Measurements from ENCODE around the gene CTNNA1.
"Not testable (repeated sequence)": the region's sequence is repeated elsewhere in the genome, so short reads cannot be mapped to it uniquely, and the experiment has no call there.

Gene CTNNA1

GRCh38 chr5:138726848-138727247 lies 26.4 kb upstream of the CTNNA1 start:
- peaks cover 18% of the 10 kb centered on the region for H3K4me1 ChIP-seq (ENCODE audit: control insufficient read depth, insufficient read depth, low read length)
- no peaks in the 10 kb centered on the region for H3K36me3 ChIP-seq (ENCODE audit: control insufficient read depth, insufficient read depth, low read length)
- H3K9ac ChIP-seq (ENCODE audit: low read depth, low read length) = no peak overlapping the region
- no peaks in the 10 kb centered on the region for H3K9me3 ChIP-seq (ENCODE audit: control insufficient read depth, insufficient read depth, low read length)
- no peak overlapping the region for H3K4me3 ChIP-seq (ENCODE audit: low read depth, low read length)
- H3K27me3 ChIP-seq (ENCODE audit: control insufficient read depth, insufficient read depth, low read length) = no peaks in the 10 kb centered on the region

DNA sequence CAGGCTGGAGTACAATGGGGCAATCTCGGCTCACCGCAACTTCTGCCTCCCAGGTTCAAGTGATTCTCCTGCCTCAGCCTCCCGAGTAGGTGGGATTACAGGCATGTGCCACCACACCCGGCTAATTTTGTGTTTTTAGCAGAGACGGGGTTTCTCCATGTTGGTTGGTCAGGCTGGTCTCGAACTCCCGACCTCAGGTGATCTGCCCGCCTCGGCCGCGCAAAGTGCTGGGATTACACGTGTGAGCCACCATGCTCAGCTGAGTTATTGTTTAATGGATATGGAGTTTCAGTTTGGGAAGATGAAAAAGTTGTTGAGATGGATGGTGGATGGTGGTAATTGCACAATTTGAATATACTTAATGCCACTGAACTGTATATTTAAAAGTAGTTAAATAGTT lies 22.7 kb upstream of the CTNNA1 start:
- not testable (repeated sequence) for H3K4me1 ChIP-seq (ENCODE audit: control insufficient read depth, insufficient read depth, low read length); H3K9me3 ChIP-seq (ENCODE audit: control insufficient read depth, insufficient read depth, low read length); H3K27me3 ChIP-seq (ENCODE audit: control insufficient read depth, insufficient read depth, low read length); H3K9ac ChIP-seq (ENCODE audit: low read depth, low read length); H3K4me3 ChIP-seq (ENCODE audit: low read depth, low read length); H3K36me3 ChIP-seq (ENCODE audit: control insufficient read depth, insufficient read depth, low read length)

DNA sequence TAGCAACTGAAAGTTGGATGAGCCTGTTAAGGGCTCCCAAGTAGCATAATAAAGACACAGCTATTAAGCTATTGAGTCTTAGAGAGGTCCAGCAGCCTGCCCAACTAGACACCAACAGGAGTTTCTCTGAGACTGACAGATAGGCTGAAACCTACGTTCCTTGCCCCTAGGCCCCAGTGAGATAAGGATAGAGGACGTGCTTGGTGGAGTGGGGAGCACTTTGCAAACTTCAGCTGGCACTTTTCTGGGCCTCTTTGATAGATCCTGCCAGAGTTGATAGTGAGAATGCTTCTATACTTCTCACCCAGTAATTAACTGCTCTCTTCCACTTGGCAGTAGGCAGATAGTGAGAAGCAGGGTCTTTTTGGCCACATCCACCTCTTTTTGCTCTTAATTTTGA lies 20.8 kb upstream of the CTNNA1 start:
- no peaks in the 10 kb centered on the region for H3K27me3 ChIP-seq (ENCODE audit: control insufficient read depth, insufficient read depth, low read length)
- no peak overlapping the region for H3K4me3 ChIP-seq (ENCODE audit: low read depth, low read length)
- no peaks in the 10 kb centered on the region for H3K9me3 ChIP-seq (ENCODE audit: control insufficient read depth, insufficient read depth, low read length)
- H3K36me3 ChIP-seq (ENCODE audit: control insufficient read depth, insufficient read depth, low read length) = no peaks in the 10 kb centered on the region
- no peaks in the 10 kb centered on the region for H3K4me1 ChIP-seq (ENCODE audit: control insufficient read depth, insufficient read depth, low read length)
- H3K9ac ChIP-seq (ENCODE audit: low read depth, low read length) = no peak overlapping the region

DNA sequence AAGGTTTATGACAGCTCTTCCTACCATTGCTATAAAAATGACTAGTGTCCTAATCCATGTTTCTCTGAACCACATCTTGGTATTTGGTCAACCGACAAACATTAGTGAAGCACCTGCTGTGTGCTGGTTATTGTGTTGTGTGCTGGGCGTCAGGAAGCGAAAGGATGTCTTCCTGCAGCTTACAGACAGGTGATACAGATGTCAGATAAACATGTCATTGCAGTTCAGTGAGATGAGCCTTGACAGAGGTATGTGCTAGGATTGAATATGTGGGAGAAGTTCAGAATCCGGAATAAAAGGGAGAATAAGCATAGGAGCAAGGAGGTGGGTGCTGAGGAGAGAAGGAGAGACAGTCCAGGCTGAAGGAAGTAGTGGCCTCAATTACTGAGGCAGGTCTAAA lies 20.3 kb upstream of the CTNNA1 start:
- H3K27me3 ChIP-seq (ENCODE audit: control insufficient read depth, insufficient read depth, low read length) = no peaks in the 10 kb centered on the region
- H3K36me3 ChIP-seq (ENCODE audit: control insufficient read depth, insufficient read depth, low read length) = no peaks in the 10 kb centered on the region
- H3K9me3 ChIP-seq (ENCODE audit: control insufficient read depth, insufficient read depth, low read length) = no peaks in the 10 kb centered on the region
- H3K9ac ChIP-seq (ENCODE audit: low read depth, low read length) = no peak overlapping the region
- no peak overlapping the region for H3K4me3 ChIP-seq (ENCODE audit: low read depth, low read length)
- no peaks in the 10 kb centered on the region for H3K4me1 ChIP-seq (ENCODE audit: control insufficient read depth, insufficient read depth, low read length)

DNA sequence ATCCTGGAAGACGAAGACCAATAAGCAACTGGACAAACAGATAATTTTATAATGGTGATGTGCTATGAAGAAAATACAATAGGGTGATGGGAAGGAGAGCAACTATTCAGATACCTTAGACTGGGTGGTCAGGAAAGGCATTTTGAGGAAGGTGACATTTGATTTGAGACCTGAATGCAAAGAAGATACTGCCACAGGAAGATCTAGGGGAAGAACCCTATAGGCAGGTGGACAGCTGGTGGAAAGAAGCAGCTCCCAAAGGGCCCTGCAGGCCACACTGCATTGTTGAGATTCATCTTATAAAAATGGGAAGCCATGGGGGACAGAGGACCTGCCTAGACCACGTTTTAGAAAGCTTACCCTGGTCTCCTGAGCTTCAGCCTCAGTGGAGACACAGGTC lies 19.7 kb upstream of the CTNNA1 start:
- no peaks in the 10 kb centered on the region for H3K4me1 ChIP-seq (ENCODE audit: control insufficient read depth, insufficient read depth, low read length)
- H3K36me3 ChIP-seq (ENCODE audit: control insufficient read depth, insufficient read depth, low read length) = no peaks in the 10 kb centered on the region
- no peaks in the 10 kb centered on the region for H3K27me3 ChIP-seq (ENCODE audit: control insufficient read depth, insufficient read depth, low read length)
- no peak overlapping the region for H3K4me3 ChIP-seq (ENCODE audit: low read depth, low read length)
- no peak overlapping the region for H3K9ac ChIP-seq (ENCODE audit: low read depth, low read length)
- H3K9me3 ChIP-seq (ENCODE audit: control insufficient read depth, insufficient read depth, low read length) = no peaks in the 10 kb centered on the region

DNA sequence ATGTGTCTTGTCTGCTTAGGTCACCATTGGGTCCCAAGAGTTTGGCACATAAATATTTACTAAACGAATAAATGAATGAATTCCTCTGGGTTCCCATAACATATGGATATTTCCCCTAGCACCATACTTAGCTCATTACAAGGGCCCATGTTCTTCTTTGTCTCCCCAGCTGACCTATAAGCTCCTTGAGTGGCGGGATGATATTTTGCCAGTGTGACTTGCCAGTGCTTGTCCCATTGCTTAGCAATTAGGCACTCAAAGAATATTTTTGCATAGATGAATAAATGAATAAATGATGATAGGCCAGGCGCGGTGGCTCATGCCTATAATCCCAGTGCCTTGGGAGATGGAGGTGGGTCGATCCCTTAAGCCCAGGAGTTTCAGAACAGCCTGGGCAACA lies 16.9 kb upstream of the CTNNA1 start:
- Histone ChIP-seq H3K9me3 (ENCODE audit: control insufficient read depth, insufficient read depth, low read length) (no peaks in the 10 kb centered on the region), H3K27me3 (ENCODE audit: control insufficient read depth, insufficient read depth, low read length) (no peaks in the 10 kb centered on the region), H3K36me3 (ENCODE audit: control insufficient read depth, insufficient read depth, low read length) (no peaks in the 10 kb centered on the region), H3K4me1 (ENCODE audit: control insufficient read depth, insufficient read depth, low read length) (no peaks in the 10 kb centered on the region), H3K4me3 (ENCODE audit: low read depth, low read length) (no peak overlapping the region), H3K9ac (ENCODE audit: low read depth, low read length) (no peak overlapping the region)

- H3K9ac ChIP-seq (ENCODE audit: low read depth, low read length) = no peak overlapping the region
- no peaks in the 10 kb centered on the region for H3K36me3 ChIP-seq (ENCODE audit: control insufficient read depth, insufficient read depth, low read length)
- no peak overlapping the region for H3K4me3 ChIP-seq (ENCODE audit: low read depth, low read length)
- no peaks in the 10 kb centered on the region for H3K9me3 ChIP-seq (ENCODE audit: control insufficient read depth, insufficient read depth, low read length)
- H3K27me3 ChIP-seq (ENCODE audit: control insufficient read depth, insufficient read depth, low read length) = no peaks in the 10 kb centered on the region
- H3K4me1 ChIP-seq (ENCODE audit: control insufficient read depth, insufficient read depth, low read length) = no peaks in the 10 kb centered on the region
Measured at GRCh38 chr5:138737494-138738265, 15.5 kb upstream of the CTNNA1 start.

GRCh38 chr5:138738399-138738798 lies 14.8 kb upstream of the CTNNA1 start:
- Histone ChIP-seq H3K4me1 (ENCODE audit: control insufficient read depth, insufficient read depth, low read length) (no peaks in the 10 kb centered on the region), H3K9ac (ENCODE audit: low read depth, low read length) (no peak overlapping the region), H3K36me3 (ENCODE audit: control insufficient read depth, insufficient read depth, low read length) (no peaks in the 10 kb centered on the region), H3K4me3 (ENCODE audit: low read depth, low read length) (no peak overlapping the region), H3K9me3 (ENCODE audit: control insufficient read depth, insufficient read depth, low read length) (no peaks in the 10 kb centered on the region), H3K27me3 (ENCODE audit: control insufficient read depth, insufficient read depth, low read length) (no peaks in the 10 kb centered on the region)

DNA sequence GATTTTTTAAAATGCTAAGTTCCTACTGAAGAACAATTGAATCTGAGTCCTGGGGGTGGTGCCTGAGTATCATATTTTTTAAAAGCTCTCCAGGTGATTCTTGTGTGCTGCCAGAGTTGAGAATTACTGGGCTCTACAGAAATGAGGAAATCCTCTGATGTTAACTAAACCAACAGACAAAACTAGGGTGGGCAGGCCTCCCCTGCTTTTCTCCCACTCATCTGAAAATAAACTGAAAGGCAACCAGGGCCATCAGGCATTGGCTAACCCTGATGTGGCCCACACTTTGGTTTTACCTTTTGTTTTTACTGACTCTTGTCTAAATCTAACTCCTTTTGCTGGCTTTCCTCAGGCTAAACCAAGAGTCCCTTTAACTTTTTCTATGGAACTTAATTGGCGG lies 13.3 kb upstream of the CTNNA1 start:
- Histone ChIP-seq H3K36me3 (ENCODE audit: control insufficient read depth, insufficient read depth, low read length) (no peaks in the 10 kb centered on the region), H3K9ac (ENCODE audit: low read depth, low read length) (no peak overlapping the region), H3K4me1 (ENCODE audit: control insufficient read depth, insufficient read depth, low read length) (no peaks in the 10 kb centered on the region), H3K4me3 (ENCODE audit: low read depth, low read length) (no peak overlapping the region), H3K9me3 (ENCODE audit: control insufficient read depth, insufficient read depth, low read length) (no peaks in the 10 kb centered on the region), H3K27me3 (ENCODE audit: control insufficient read depth, insufficient read depth, low read length) (no peaks in the 10 kb centered on the region)

DNA sequence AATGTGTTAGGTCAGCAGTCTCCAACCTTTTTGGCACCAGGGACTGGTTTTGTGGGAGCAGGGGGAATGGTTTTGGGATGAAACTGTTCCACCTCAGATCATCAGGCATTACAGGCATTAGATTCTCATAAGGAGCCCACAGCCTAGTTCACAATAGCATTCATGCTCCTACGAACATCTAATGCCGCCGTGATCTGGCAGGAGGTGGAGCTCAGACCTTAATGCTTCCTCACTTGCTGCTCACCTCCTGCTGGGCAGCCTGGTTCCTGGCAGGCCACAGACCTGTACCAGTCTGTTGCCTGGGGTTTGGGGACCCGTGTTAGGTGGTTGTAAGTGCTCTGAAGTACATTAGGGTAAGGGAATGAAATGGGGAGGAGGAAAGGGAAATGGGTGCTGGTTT lies 9.7 kb upstream of the CTNNA1 start:
- H3K4me1 ChIP-seq (ENCODE audit: control insufficient read depth, insufficient read depth, low read length) = no peaks in the 10 kb centered on the region

DNA sequence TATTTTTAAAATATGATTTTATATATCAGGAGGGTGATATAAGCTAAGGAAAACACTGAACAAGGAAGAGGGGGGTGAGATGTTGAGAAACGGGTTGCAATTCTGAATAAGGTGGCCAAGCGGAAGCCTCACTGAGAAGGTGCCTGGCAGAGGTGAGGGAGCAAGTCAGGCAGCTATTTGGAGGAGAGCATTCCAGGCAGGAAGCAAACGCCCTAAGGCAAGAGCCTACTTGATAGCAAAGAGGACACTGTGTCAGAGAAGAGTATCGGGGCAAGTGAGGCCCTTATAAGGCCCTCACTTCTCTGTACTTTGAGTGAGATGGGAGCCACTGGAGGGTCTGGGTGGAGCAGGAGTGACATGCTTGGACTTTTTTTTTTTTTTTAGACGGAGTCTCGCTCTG lies 8.0 kb upstream of the CTNNA1 start:
- Histone ChIP-seq H3K9me3 (ENCODE audit: control insufficient read depth, insufficient read depth, low read length) (no peaks in the 10 kb centered on the region), H3K27me3 (ENCODE audit: control insufficient read depth, insufficient read depth, low read length) (no peaks in the 10 kb centered on the region), H3K9ac (ENCODE audit: low read depth, low read length) (no peak overlapping the region), H3K4me1 (ENCODE audit: control insufficient read depth, insufficient read depth, low read length) (no peaks in the 10 kb centered on the region), H3K36me3 (ENCODE audit: control insufficient read depth, insufficient read depth, low read length) (no peaks in the 10 kb centered on the region), H3K4me3 (ENCODE audit: low read depth, low read length) (no peak overlapping the region)

More for the DNA sequence above, 9.7 kb upstream of the CTNNA1 start:
- H3K9me3 ChIP-seq (ENCODE audit: control insufficient read depth, insufficient read depth, low read length) = no peaks in the 10 kb centered on the region
- H3K27me3 ChIP-seq (ENCODE audit: control insufficient read depth, insufficient read depth, low read length) = no peaks in the 10 kb centered on the region
- H3K4me3 ChIP-seq (ENCODE audit: low read depth, low read length) = no peak overlapping the region
- no peak overlapping the region for H3K9ac ChIP-seq (ENCODE audit: low read depth, low read length)
- no peaks in the 10 kb centered on the region for H3K36me3 ChIP-seq (ENCODE audit: control insufficient read depth, insufficient read depth, low read length)

GRCh38 chr5:138748630-138749081 lies 4.6 kb upstream of the CTNNA1 start:
- Histone ChIP-seq H3K4me1 (ENCODE audit: control insufficient read depth, insufficient read depth, low read length) (peaks cover 5% of the 10 kb centered on the region), H3K4me3 (ENCODE audit: low read depth, low read length) (no peak overlapping the region), H3K9me3 (ENCODE audit: control insufficient read depth, insufficient read depth, low read length) (no peaks in the 10 kb centered on the region), H3K36me3 (ENCODE audit: control insufficient read depth, insufficient read depth, low read length) (no peaks in the 10 kb centered on the region), H3K9ac (ENCODE audit: low read depth, low read length) (no peak overlapping the region), H3K27me3 (ENCODE audit: control insufficient read depth, insufficient read depth, low read length) (no peaks in the 10 kb centered on the region)
